ENCODE results near the gene TBC1D2B. TPM values are rescaled to one million over a fixed set of nuclear protein-coding genes. Genes with fewer than 3 reads are reported as not detected.

TBC1D2B gene
- total RNA-seq, 1 experiment from 2014 or later = 17.6 TPM

- no peak overlapping the region for H3K4ac ChIP-seq (ENCODE audit: low read depth, low read length)
- no peak for TF ChIP-seq CTCF (conservative IDR thresholded peaks at IDR 0.05)
- H3K9me3 Mint-ChIP-seq = no peaks in the 10 kb centered on the region
These were observed 28.1 kb upstream of the TBC1D2B start for GRCh38 chr15:78105476-78106241.

More at GRCh38 chr15:78105476-78106241, 28.1 kb upstream of the TBC1D2B start:
- Histone ChIP-seq H3K27me3 (ENCODE audit: insufficient read depth, low read length) (no peaks in the 10 kb centered on the region), H3K23ac (ENCODE audit: insufficient read length, low read depth, low read length) (no peak overlapping the region), H4K8ac (replicated peaks; ENCODE audit: insufficient read length, low read depth, low read length) (no peak overlapping the region), H2BK5ac (ENCODE audit: insufficient read length, low read length) (no peak overlapping the region), H3K14ac (ENCODE audit: insufficient read depth, low read length) (no peak overlapping the region), H3K79me1 (ENCODE audit: insufficient read depth, low read depth, low read length, poor library complexity, severe bottlenecking) (no peaks in the 10 kb centered on the region), H3K56ac (ENCODE audit: insufficient read length, low read depth, low read length) (no peak overlapping the region), H3K9ac (ENCODE audit: extremely low read depth, insufficient read length, low read length) (no peak overlapping the region), H3T11ph (ENCODE audit: low read length) (no peak overlapping the region), H2BK120ac (ENCODE audit: low read depth, low read length, poor library complexity, severe bottlenecking) (no peak overlapping the region), H4K91ac (ENCODE audit: insufficient read length, low read depth, low read length) (no peak overlapping the region), H3K9me3 (ENCODE audit: control insufficient read depth, low read depth, low read length) (no peaks in the 10 kb centered on the region), H2AFZ (ENCODE audit: low read length) (no peak overlapping the region), H4K20me1 (ENCODE audit: control insufficient read depth, insufficient read depth, insufficient read length) (no peaks in the 10 kb centered on the region), H2BK20ac (ENCODE audit: low read depth, low read length, poor library complexity, severe bottlenecking) (no peak overlapping the region), H2BK12ac (ENCODE audit: insufficient read length, low read depth, low read length) (no peak overlapping the region), H3K79me2 (ENCODE audit: insufficient read depth, low read length) (no peaks in the 10 kb centered on the region), H3K18ac (ENCODE audit: insufficient read length, low read depth, low read length) (no peak overlapping the region), H3K27ac (ENCODE audit: insufficient read length, low read depth, low read length) (no peak overlapping the region), H3K23me2 (ENCODE audit: insufficient read length, low read depth, low read length, poor library complexity, severe bottlenecking) (no peaks in the 10 kb centered on the region), H2AK5ac (ENCODE audit: insufficient read length, low read length) (no peak overlapping the region), H3K4me1 (ENCODE audit: insufficient read depth, low read length) (no peaks in the 10 kb centered on the region), H3K4me2 (ENCODE audit: insufficient read depth, insufficient read length, low read length) (no peak overlapping the region), H2BK15ac (ENCODE audit: low read depth, low read length) (no peak overlapping the region), H4K5ac (ENCODE audit: insufficient read length, low read depth, low read length) (no peak overlapping the region)
- no CpG with 5 or more reads among the region's 16 CpGs for WGBS (ENCODE audit: extremely low coverage, insufficient read length, low lambda C conversion rate)
- peak overlapping the region in 1 of 3 experiments; percentile 95; a peak in 2 of 7 replicates for H3K27ac Mint-ChIP-seq
- no peaks in the 10 kb centered on the region for H3K27me3 Mint-ChIP-seq (ENCODE audit: low read depth)
- no peak overlapping the region for H3K4me3 Mint-ChIP-seq
- peaks cover 0 to 5% of the 10 kb centered on the region in 2 experiments; a peak in 2 of 4 replicates for H3K4me1 Mint-ChIP-seq
- DNase-seq = no peak
- peaks cover 4 to 14% (median 7%) of the 10 kb centered on the region in 3 experiments; a peak in 5 of 7 replicates for H3K36me3 Mint-ChIP-seq (ENCODE audit: insufficient read depth in 1 of 3, low read depth in 3 of 3)

Measured in H9 (cell line).